SK-N-SH (cell line): ENCODE data around the gene DXO. TPM values are rescaled to one million over a fixed set of nuclear protein-coding genes. Genes with fewer than 3 reads are reported as not detected.

Source experiments
- CTCF ChIA-PET: fragments of 300-600, 350-600 bp; formaldehyde crosslinking; extraction: SDS; loops from one replicate; lab custom pipeline; 2021; lab: Yijun Ruan, JAX
- POLR2A ChIA-PET: fragments of 350-600 bp; sonication (Branson Sonifier 250); formaldehyde crosslinking; extraction: SDS; loops from one replicate; lab custom pipeline; 2020; ENCODE audit warnings: antibody characterized with exemption, inconsistent platforms; lab: Yijun Ruan, JAX
- DNase-seq: peaks from one replicate; pipeline ENCODE4 v3.0.0; 2012
- H2AFZ ChIP-seq: fragments of 200-600 bp; sonication (generic); 2 replicates; pipeline ENCODE4 v1.8.1; 2016; ENCODE audit warnings: antibody characterized with exemption, mild to moderate bottlenecking, low read depth
- H3F3A ChIP-seq: fragments of 200-600 bp; sonication (generic); replicated peaks from 2 replicates; pipeline ENCODE3; 2016; ENCODE audit warnings: antibody characterized with exemption, mild to moderate bottlenecking; ENCODE audit not compliant: insufficient read depth
- H3K27ac ChIP-seq, 2 experiments: fragments of 200-500 bp in 1 of 2; fragments of 200-600 bp in 1 of 2; sonication (Bioruptor generic) in 1 of 2; sonication (generic), shearing (Covaris generic) in 1 of 2; 2 replicates each; pipeline versions ENCODE4 v1.5.1 to v1.6.1; 2014 to 2016; ENCODE audit warnings: low read depth in 2 of 2, inconsistent platforms in 1 of 2, low read length in 1 of 2, mild to moderate bottlenecking in 1 of 2, mixed read lengths in 1 of 2
- H3K27me3 ChIP-seq: fragments of 200-600 bp; sonication (generic), shearing (Covaris generic); 2 replicates; pipeline ENCODE4 v1.6.1; 2016; ENCODE audit warnings: mixed run types; ENCODE audit not compliant: insufficient read depth
- H3K36me3 ChIP-seq, 2 experiments: fragments of 200-500 bp in 1 of 2; fragments of 200-600 bp in 1 of 2; sonication (Bioruptor generic) in 1 of 2; sonication (generic) in 1 of 2; replicated peaks in 1 of 2; 2 replicates each; pipeline versions ENCODE3 to v1.5.1; 2014 to 2016; ENCODE audit warnings: low read length in 1 of 2, mild to moderate bottlenecking in 1 of 2; ENCODE audit not compliant: insufficient read depth in 2 of 2, control insufficient read depth in 1 of 2
- H3K4me1 ChIP-seq, 2 experiments: fragments of 200-500 bp in 1 of 2; fragments of 200-600 bp in 1 of 2; sonication (Bioruptor generic) in 1 of 2; sonication (generic), shearing (Covaris generic) in 1 of 2; 2 replicates each; pipeline versions ENCODE4 v1.5.1 to v1.6.1; 2014 to 2016; ENCODE audit warnings: low read depth in 1 of 2, low read length in 1 of 2, mixed run types in 1 of 2; ENCODE audit not compliant: insufficient read depth in 2 of 2, control insufficient read depth in 1 of 2
- H3K4me2 ChIP-seq: fragments of 200-600 bp; sonication (generic), shearing (Covaris generic); 2 replicates; pipeline ENCODE4 v1.6.1; 2017; ENCODE audit warnings: mixed run types
- H3K4me3 ChIP-seq, 2 experiments: fragments of 200-500 bp in 1 of 2; fragments of 200-600 bp in 1 of 2; sonication (Bioruptor generic) in 1 of 2; sonication (generic), shearing (Covaris generic) in 1 of 2; 2 replicates each; pipeline versions ENCODE4 v1.5.1 to v1.8.1; 2014 to 2016; ENCODE audit warnings: low read depth in 2 of 2, inconsistent platforms in 1 of 2, low read length in 1 of 2, mild to moderate bottlenecking in 1 of 2, mixed read lengths in 1 of 2, moderate library complexity in 1 of 2
- H3K79me2 ChIP-seq: fragments of 200-600 bp; sonication (generic); 2 replicates; pipeline ENCODE4 v1.8.1; 2017; ENCODE audit warnings: mild to moderate bottlenecking; ENCODE audit not compliant: insufficient read depth
- H3K9ac ChIP-seq: fragments of 200-600 bp; sonication (generic); 2 replicates; pipeline ENCODE4 v1.6.1; 2017; ENCODE audit warnings: mixed run types
- H3K9me2 ChIP-seq: fragments of 200-600 bp; sonication (generic); 2 replicates; pipeline ENCODE4 v1.6.1; 2017; ENCODE audit warnings: mixed run types
- H3K9me3 ChIP-seq: fragments of 200-600 bp; sonication (generic); 2 replicates; pipeline ENCODE4 v1.6.1; 2017; ENCODE audit warnings: mixed run types, mild to moderate bottlenecking, moderate library complexity
- H4K20me1 ChIP-seq: fragments of 200-600 bp; sonication (generic); 2 replicates; pipeline ENCODE4 v1.6.1; 2017; ENCODE audit warnings: mild to moderate bottlenecking, mixed run types; ENCODE audit not compliant: insufficient read depth
- FOSL2 ChIP-seq: IDR thresholded peaks from 2 replicates; pipeline ENCODE4 v1.4.0; 2012; ENCODE audit warnings: low read depth, mild to moderate bottlenecking, moderate library complexity, borderline replicate concordance
- GABPA ChIP-seq: IDR thresholded peaks from 2 replicates; pipeline ENCODE4 v1.4.0; 2012; ENCODE audit warnings: low read depth, mild to moderate bottlenecking
- MXI1 ChIP-seq: IDR thresholded peaks from 2 replicates; pipeline ENCODE4 v1.6.1; 2012; ENCODE audit warnings: mild to moderate bottlenecking, low read depth, low read length, improper control_type of control experiment
- POLR2AphosphoS5 ChIP-seq: IDR thresholded peaks from 2 replicates; pipeline ENCODE4 v1.6.1; 2012; ENCODE audit warnings: low read depth, low read length
- RAD21 ChIP-seq: IDR thresholded peaks from 2 replicates; pipeline ENCODE4 v1.6.1; 2012; ENCODE audit warnings: mild to moderate bottlenecking, low read length
- SIN3A ChIP-seq: IDR thresholded peaks from 2 replicates; pipeline ENCODE4 v1.6.1; 2012; ENCODE audit warnings: low read depth, mild to moderate bottlenecking, low read length, moderate library complexity, borderline replicate concordance
- SMC3 ChIP-seq: IDR thresholded peaks from 2 replicates; pipeline ENCODE4 v1.6.1; 2012; ENCODE audit warnings: low read depth, low read length, improper control_type of control experiment
- TAF1 ChIP-seq: IDR thresholded peaks from 2 replicates; pipeline ENCODE4 v1.6.1; 2012; ENCODE audit warnings: low read depth, mild to moderate bottlenecking, low read length, moderate library complexity, borderline replicate concordance
- TEAD4 ChIP-seq: IDR thresholded peaks from 2 replicates; pipeline ENCODE4 v1.4.0; 2012; ENCODE audit warnings: mild to moderate bottlenecking, borderline replicate concordance; ENCODE audit not compliant: insufficient read depth
- WGBS: methylation state at CpG from one replicate; pipeline ENCODE4 v1.1.6; 2017; ENCODE audit warnings: low lambda C conversion rate; 5-methylcytosine and 5-hydroxymethylcytosine counted together
- polyA plus RNA-seq, 3 experiments: library from polyadenylated mRNA; depleted of rRNA; stranded (reverse); fragments of >200 nt; gene quantifications; 2 replicates each; pipeline ENCODE4 v1.2.3, GENCODE V29; 2012
- TF ChIP-seq, protein P1 (sequence below): IDR thresholded peaks from 2 replicates; pipeline ENCODE4 v1.4.0; 2012; ENCODE audit warnings: low read depth
- TF ChIP-seq, protein P2 (sequence below): fragments of 200-600 bp; sonication (generic); IDR thresholded peaks from 2 replicates; pipeline ENCODE4 v1.6.1; 2017; ENCODE audit warnings: antibody characterized with exemption, mild to moderate bottlenecking, moderate library complexity
- TF ChIP-seq, protein P3 (sequence below): IDR thresholded peaks from 2 replicates; pipeline ENCODE4 v1.4.0; 2012; ENCODE audit warnings: low read depth, borderline replicate concordance
- TF ChIP-seq, protein P4 (sequence below): IDR thresholded peaks from 2 replicates; pipeline ENCODE4 v1.6.1; 2012; ENCODE audit warnings: mild to moderate bottlenecking, low read depth, low read length, moderate library complexity
- TF ChIP-seq, protein P5 (sequence below): fragments of 150-350 bp; IDR thresholded peaks from 2 replicates; pipeline ENCODE4 v1.6.1; 2017; ENCODE audit warnings: antibody characterized with exemption, low read length, low read depth, borderline replicate concordance

DXO gene
- polyA plus RNA-seq, 1 of the 3 experiments (the other 2 are of a cell fraction), result 25.3 TPM

DNA sequence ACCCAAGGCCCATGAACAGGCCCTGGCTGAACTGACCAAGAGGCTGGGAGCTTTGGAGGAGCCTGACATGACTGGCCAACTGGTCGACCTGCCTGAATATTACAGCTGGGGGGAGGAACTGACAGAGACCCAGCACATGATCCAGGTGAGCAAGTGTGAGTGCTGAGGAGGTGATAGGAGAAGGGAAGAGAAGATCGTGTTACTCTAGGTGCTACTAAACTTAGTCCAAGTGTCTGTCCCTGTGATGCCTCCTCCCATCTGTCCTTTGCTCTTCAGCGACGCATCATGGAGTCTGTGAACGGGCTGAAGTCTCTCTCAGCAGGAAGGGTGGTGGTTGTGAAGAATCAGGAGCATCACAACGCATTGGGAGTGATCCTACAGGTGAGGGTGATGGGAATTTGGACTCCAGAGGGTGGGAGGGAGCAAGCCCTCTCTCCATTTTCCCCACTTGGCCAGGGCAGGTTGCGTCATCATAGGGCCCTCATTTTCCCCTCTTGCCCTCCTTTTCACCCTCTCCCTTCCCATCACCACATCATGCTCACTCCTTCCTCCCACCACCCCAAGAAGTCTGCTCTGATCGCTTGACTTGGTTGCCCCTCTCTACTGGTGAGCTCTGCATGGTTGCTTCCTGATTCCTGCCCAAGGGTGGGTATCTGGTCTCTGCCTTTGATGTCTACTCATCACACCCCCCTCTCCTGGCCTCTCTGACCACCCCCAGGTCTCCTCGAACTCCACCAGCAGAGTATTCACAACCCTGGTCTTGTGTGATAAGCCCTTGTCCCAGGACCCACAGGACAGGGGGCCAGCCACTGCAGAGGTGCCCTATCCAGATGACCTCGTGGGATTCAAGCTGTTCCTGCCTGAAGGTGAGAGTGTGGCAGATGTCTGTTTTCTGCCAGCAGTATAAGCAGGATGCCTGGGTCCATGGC lies 4.7 kb downstream of the DXO start:
- Histone ChIP-seq H2AFZ (no peak overlapping the region), H4K20me1 (no peaks in the 10 kb centered on the region), H3K27ac (no peak overlapping the region), H3K4me2 (no peak overlapping the region), H3K79me2 (peaks cover 15% of the 10 kb centered on the region; the same call in 1 of the 2 replicates), H3K9ac (no peak overlapping the region), H3K9me3 (no peaks in the 10 kb centered on the region), H3K27me3 (no peaks in the 10 kb centered on the region), H3K9me2 (no peaks in the 10 kb centered on the region), H3K4me1 (peaks cover 5 to 18% of the 10 kb centered on the region in 2 experiments; a peak in 1 of 4 replicates), H3K36me3 (peaks cover 25 to 75% of the 10 kb centered on the region in 2 experiments), H3F3A (peaks cover 10% of the 10 kb centered on the region), H3K4me3 (no peak overlapping the region)
- TF ChIP-seq TEAD4, result no peak
- TF ChIP-seq, protein P1, sequence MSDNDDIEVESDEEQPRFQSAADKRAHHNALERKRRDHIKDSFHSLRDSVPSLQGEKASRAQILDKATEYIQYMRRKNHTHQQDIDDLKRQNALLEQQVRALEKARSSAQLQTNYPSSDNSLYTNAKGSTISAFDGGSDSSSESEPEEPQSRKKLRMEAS, result no peak
- POLR2A ChIA-PET, result interaction anchor here (1.0 to 3.8 kb wide), 2 partner anchors 8 to 172 kb away, joined by 3 to 20 read pairs; partner anchors contain the start of genes NELFE, SKIC2 and VARS1
- DNase-seq, result no peak
- WGBS, result 88% methylated on average over 9 of the region's 10 CpGs
- CTCF ChIA-PET, result interaction anchor here (5.1 kb wide), 1 partner anchor 15 kb away, joined by 29 read pairs; no protein-coding TSS in a partner anchor

DNA sequence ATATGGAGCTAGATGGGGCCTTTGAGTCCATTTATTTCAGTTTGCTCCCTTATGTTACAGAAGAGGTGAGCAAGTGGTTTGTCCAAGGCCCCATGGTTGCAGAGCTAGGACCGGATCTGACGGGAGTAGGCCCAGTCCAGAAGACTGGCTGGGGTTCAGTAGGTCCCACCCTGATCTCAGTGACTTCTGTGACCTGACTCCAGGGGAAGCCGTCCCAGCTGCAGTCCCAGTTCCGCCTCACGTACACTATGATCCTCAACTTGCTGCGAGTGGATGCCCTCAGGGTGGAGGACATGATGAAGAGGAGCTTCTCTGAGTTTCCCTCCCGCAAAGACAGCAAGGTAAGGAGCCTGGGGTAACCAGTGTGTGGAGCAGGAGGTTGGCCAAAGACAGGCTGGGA lies 5.4 kb downstream of the DXO start:
- POLR2A ChIA-PET, result no interaction called here
- TF ChIP-seq SIN3A (no peak), RAD21 (no peak), POLR2AphosphoS5 (no peak), MXI1 (no peak), FOSL2 (no peak), GABPA (no peak), SMC3 (no peak), TAF1 (no peak)
- TF ChIP-seq, protein P2, sequence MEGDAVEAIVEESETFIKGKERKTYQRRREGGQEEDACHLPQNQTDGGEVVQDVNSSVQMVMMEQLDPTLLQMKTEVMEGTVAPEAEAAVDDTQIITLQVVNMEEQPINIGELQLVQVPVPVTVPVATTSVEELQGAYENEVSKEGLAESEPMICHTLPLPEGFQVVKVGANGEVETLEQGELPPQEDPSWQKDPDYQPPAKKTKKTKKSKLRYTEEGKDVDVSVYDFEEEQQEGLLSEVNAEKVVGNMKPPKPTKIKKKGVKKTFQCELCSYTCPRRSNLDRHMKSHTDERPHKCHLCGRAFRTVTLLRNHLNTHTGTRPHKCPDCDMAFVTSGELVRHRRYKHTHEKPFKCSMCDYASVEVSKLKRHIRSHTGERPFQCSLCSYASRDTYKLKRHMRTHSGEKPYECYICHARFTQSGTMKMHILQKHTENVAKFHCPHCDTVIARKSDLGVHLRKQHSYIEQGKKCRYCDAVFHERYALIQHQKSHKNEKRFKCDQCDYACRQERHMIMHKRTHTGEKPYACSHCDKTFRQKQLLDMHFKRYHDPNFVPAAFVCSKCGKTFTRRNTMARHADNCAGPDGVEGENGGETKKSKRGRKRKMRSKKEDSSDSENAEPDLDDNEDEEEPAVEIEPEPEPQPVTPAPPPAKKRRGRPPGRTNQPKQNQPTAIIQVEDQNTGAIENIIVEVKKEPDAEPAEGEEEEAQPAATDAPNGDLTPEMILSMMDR, result no peak
- TF ChIP-seq, protein P3, sequence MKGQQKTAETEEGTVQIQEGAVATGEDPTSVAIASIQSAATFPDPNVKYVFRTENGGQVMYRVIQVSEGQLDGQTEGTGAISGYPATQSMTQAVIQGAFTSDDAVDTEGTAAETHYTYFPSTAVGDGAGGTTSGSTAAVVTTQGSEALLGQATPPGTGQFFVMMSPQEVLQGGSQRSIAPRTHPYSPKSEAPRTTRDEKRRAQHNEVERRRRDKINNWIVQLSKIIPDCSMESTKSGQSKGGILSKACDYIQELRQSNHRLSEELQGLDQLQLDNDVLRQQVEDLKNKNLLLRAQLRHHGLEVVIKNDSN, result no peak
- TF ChIP-seq, protein P4, sequence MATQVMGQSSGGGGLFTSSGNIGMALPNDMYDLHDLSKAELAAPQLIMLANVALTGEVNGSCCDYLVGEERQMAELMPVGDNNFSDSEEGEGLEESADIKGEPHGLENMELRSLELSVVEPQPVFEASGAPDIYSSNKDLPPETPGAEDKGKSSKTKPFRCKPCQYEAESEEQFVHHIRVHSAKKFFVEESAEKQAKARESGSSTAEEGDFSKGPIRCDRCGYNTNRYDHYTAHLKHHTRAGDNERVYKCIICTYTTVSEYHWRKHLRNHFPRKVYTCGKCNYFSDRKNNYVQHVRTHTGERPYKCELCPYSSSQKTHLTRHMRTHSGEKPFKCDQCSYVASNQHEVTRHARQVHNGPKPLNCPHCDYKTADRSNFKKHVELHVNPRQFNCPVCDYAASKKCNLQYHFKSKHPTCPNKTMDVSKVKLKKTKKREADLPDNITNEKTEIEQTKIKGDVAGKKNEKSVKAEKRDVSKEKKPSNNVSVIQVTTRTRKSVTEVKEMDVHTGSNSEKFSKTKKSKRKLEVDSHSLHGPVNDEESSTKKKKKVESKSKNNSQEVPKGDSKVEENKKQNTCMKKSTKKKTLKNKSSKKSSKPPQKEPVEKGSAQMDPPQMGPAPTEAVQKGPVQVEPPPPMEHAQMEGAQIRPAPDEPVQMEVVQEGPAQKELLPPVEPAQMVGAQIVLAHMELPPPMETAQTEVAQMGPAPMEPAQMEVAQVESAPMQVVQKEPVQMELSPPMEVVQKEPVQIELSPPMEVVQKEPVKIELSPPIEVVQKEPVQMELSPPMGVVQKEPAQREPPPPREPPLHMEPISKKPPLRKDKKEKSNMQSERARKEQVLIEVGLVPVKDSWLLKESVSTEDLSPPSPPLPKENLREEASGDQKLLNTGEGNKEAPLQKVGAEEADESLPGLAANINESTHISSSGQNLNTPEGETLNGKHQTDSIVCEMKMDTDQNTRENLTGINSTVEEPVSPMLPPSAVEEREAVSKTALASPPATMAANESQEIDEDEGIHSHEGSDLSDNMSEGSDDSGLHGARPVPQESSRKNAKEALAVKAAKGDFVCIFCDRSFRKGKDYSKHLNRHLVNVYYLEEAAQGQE, result no peak
- TF ChIP-seq, protein P5, sequence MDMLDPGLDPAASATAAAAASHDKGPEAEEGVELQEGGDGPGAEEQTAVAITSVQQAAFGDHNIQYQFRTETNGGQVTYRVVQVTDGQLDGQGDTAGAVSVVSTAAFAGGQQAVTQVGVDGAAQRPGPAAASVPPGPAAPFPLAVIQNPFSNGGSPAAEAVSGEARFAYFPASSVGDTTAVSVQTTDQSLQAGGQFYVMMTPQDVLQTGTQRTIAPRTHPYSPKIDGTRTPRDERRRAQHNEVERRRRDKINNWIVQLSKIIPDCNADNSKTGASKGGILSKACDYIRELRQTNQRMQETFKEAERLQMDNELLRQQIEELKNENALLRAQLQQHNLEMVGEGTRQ, result no peak

More for the DNA sequence above, 5.4 kb downstream of the DXO start:
- Histone ChIP-seq H3K4me1 (peaks cover 5 to 18% of the 10 kb centered on the region in 2 experiments; a peak in 1 of 4 replicates), H4K20me1 (no peaks in the 10 kb centered on the region), H3F3A (peaks cover 7% of the 10 kb centered on the region), H2AFZ (no peak overlapping the region), H3K4me3 (no peak overlapping the region), H3K27me3 (no peaks in the 10 kb centered on the region), H3K9ac (no peak overlapping the region), H3K27ac (no peak overlapping the region), H3K9me3 (no peaks in the 10 kb centered on the region), H3K36me3 (peaks cover 25 to 82% of the 10 kb centered on the region in 2 experiments), H3K4me2 (no peak overlapping the region), H3K79me2 (peaks cover 15% of the 10 kb centered on the region; the same call in 1 of the 2 replicates), H3K9me2 (no peaks in the 10 kb centered on the region)
- WGBS, result 94% methylated on average over 4 of the region's 7 CpGs
- DNase-seq, result no peak
- CTCF ChIA-PET, result interaction anchor here (5.1 kb wide), 1 partner anchor 14 kb away, joined by 29 read pairs; no protein-coding TSS in a partner anchor
